SU-DHL-6 (cell line): Measurements from ENCODE around the gene ICA1.

Experiments
- CTCF ChIP-seq: fragments of 200-600 bp; sonication (generic); IDR thresholded peaks from one replicate; pipeline ENCODE4 v1.5.1; 2017; ENCODE audit warnings: antibody characterized with exemption, mild to moderate bottlenecking, low read length, moderate library complexity; ENCODE audit not compliant: insufficient read depth, poor library complexity, severe bottlenecking
- EZH2phosphoT487 ChIP-seq: fragments of 200-600 bp; sonication (generic), shearing (Covaris generic); conservative IDR thresholded peaks from 2 replicates; pipeline ENCODE4 v1.6.1; 2018; ENCODE audit warnings: mild to moderate bottlenecking, antibody characterized with exemption, low read length, moderate library complexity, mixed read lengths

- TF ChIP-seq CTCF (no peak), EZH2phosphoT487 (no peak)
Observed at GRCh38 chr7:8147760-8148463, 114.1 kb downstream of the ICA1 start.
